Kasumi-1 (cell line): ENCODE results near the gene ZC3H11A.

ENCODE experiments used
- DNase-seq, 2 experiments: peaks; one replicate each; lab custom pipeline; 2025; lab: John Stamatoyannopoulos, UW

ZC3H11A gene

GRCh38 chr1:203842559-203842876 lies 47.1 kb downstream of the ZC3H11A start:
- DNase-seq = no peak

- no peak for DNase-seq
Measured at GRCh38 chr1:203843435-203843834, 48.0 kb downstream of the ZC3H11A start.
